ENCODE data around the gene FAM151B.

Gene FAM151B

GRCh38 chr5:80487829-80488721 is at the start of gene FAM151B:
Gene FAM151B, plus strand, starts transcription at chr5:80488100. Its CDS starts 24 bp downstream, at chr5:80488124.
- TF ChIP-seq, protein P1, sequence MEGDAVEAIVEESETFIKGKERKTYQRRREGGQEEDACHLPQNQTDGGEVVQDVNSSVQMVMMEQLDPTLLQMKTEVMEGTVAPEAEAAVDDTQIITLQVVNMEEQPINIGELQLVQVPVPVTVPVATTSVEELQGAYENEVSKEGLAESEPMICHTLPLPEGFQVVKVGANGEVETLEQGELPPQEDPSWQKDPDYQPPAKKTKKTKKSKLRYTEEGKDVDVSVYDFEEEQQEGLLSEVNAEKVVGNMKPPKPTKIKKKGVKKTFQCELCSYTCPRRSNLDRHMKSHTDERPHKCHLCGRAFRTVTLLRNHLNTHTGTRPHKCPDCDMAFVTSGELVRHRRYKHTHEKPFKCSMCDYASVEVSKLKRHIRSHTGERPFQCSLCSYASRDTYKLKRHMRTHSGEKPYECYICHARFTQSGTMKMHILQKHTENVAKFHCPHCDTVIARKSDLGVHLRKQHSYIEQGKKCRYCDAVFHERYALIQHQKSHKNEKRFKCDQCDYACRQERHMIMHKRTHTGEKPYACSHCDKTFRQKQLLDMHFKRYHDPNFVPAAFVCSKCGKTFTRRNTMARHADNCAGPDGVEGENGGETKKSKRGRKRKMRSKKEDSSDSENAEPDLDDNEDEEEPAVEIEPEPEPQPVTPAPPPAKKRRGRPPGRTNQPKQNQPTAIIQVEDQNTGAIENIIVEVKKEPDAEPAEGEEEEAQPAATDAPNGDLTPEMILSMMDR (IDR thresholded peaks at IDR 0.05; ENCODE audit: extremely low read depth, missing control alignments) = no peak
- peak; percentile 74 for DNase-seq (ENCODE audit: low spot score)

DNA sequence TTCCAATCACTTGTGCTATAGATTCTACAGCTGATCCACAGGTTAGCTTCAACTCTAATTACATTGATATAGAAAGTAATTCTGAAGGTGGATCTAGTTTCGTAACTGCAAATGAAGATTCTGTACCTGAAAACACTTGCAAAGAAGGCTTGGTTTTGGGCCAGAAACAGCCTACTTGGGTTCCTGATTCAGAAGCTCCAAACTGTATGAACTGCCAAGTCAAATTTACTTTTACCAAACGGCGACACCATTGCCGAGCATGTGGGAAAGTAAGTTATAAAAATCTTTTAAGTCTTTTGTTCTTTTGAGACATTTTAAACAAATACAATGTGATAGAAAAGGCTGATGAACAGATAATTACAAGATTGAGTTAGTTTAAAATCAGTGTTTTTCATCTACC is 49.2 kb upstream of the FAM151B start:
- no peak for DNase-seq (ENCODE audit: low spot score)
- TF ChIP-seq, protein P1 (IDR thresholded peaks at IDR 0.05; ENCODE audit: extremely low read depth, missing control alignments) = no peak

GRCh38 chr5:80439213-80439612 is 48.7 kb upstream of the FAM151B start:
- TF ChIP-seq, protein P1 (IDR thresholded peaks at IDR 0.05; ENCODE audit: extremely low read depth, missing control alignments) = no peak
- no peak for DNase-seq (ENCODE audit: low spot score)

- TF ChIP-seq, protein P1 (IDR thresholded peaks at IDR 0.05; ENCODE audit: extremely low read depth, missing control alignments) = no peak
- DNase-seq (ENCODE audit: low spot score) = no peak
Observed at GRCh38 chr5:80442742-80443141, 45.2 kb upstream of the FAM151B start.

DNA sequence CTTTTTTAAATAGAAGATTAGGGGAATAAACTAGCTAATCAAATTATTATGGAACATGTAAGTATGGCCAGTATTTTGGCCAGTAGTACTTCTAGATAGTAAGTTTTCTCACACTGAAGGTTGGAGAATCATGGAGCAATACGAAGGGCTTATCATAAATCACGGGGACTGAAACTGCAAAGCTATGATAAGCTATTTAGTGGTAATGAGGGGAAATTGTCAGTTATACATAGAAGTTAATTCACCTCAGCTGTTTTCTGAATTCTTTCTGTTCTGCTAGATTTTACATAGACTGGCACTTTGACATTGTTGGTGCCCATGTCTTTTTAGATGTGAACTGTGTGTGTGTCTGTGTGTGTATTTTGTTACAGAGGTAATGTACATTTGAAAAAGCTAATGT is 34.5 kb upstream of the FAM151B start:
- TF ChIP-seq, protein P1 (IDR thresholded peaks at IDR 0.05; ENCODE audit: extremely low read depth, missing control alignments) = no peak

GRCh38 chr5:80463269-80463668 is 24.6 kb upstream of the FAM151B start:
- no peak for DNase-seq (ENCODE audit: low spot score)
- TF ChIP-seq, protein P1 (IDR thresholded peaks at IDR 0.05; ENCODE audit: extremely low read depth, missing control alignments) = no peak

More for the DNA sequence above, 34.5 kb upstream of the FAM151B start:
- no peak for DNase-seq (ENCODE audit: low spot score)

DNA sequence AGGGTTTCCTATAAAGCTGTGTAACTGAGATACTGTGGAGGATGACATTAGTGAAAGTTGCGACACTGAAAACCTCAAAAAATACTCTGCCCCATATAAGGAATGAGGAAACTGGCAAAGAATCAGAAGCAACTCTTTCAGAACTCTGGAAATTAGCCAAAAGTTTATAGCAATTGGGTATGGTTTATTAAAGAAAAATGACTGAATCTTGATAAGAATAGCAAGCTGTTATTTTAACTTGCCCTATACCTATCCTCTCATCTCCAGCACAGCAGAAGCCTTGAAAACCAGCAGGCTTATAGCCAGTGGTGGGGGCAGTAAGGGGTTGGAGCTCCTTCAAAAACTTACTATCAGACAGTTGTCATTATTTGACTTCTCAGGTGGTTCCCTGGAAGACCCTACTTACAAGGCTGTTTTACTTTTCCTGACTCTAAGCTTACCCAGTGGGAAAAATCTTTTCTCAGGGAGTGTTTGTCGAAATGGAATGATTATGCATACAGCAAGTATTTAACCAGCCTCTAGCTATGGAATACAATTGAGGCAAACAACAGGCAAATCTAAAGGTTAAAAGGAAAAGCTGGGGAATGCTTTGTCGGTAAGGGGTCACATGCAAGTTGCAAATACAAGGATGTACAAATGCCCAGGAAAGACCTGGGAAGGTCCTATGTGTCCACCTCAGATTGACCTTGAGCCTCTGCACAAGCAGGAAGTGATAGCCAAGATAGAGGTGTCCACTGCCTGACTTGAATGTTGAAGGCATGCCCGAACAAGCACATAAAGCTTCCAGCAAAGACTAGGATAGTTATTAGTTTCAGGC is 21.0 kb upstream of the FAM151B start:
- DNase-seq (ENCODE audit: low spot score) = no peak
- TF ChIP-seq, protein P1 (IDR thresholded peaks at IDR 0.05; ENCODE audit: extremely low read depth, missing control alignments) = no peak
